ENCODE results near the gene AMDHD1.
"Not testable (repeated sequence)": the region's sequence is repeated elsewhere in the genome, so short reads cannot be mapped to it uniquely, and the experiment has no call there.

Gene AMDHD1

GRCh38 chr12:95963096-95963495 is 20.0 kb downstream of the AMDHD1 start:
- DNase-seq (ENCODE audit: low read depth in 2 of 2, low spot score in 1 of 2): no peak

- no peak for DNase-seq (ENCODE audit: low read depth in 2 of 2, low spot score in 1 of 2)
Measured at GRCh38 chr12:95966287-95966870, 23.2 kb downstream of the AMDHD1 start.

- DNase-seq (ENCODE audit: low read depth in 2 of 2, low spot score in 1 of 2): no peak
Measured at GRCh38 chr12:95967301-95967700, 24.2 kb downstream of the AMDHD1 start.

- not testable (repeated sequence) for DNase-seq (ENCODE audit: low read depth in 2 of 2, low spot score in 1 of 2)
Measured at GRCh38 chr12:95969116-95969515, 26.0 kb downstream of the AMDHD1 start.

- DNase-seq (ENCODE audit: low read depth in 2 of 2, low spot score in 1 of 2): no peak
Measured at GRCh38 chr12:95970905-95971304, 27.8 kb downstream of the AMDHD1 start.

GRCh38 chr12:95972832-95973456 is 29.8 kb downstream of the AMDHD1 start:
- no peak for DNase-seq (ENCODE audit: low read depth in 2 of 2, low spot score in 1 of 2)

GRCh38 chr12:95974358-95974757 is 31.2 kb downstream of the AMDHD1 start:
- no peak for DNase-seq (ENCODE audit: low read depth in 2 of 2, low spot score in 1 of 2)

- no peak for DNase-seq (ENCODE audit: low read depth in 2 of 2, low spot score in 1 of 2)
Measured at GRCh38 chr12:95975491-95975890, 32.4 kb downstream of the AMDHD1 start.

- DNase-seq (ENCODE audit: low read depth in 2 of 2, low spot score in 1 of 2): no peak
Measured at GRCh38 chr12:95976416-95976832, 33.3 kb downstream of the AMDHD1 start.

- DNase-seq (ENCODE audit: low read depth in 2 of 2, low spot score in 1 of 2): no peak
Measured at GRCh38 chr12:95977764-95978305, 34.7 kb downstream of the AMDHD1 start.

- DNase-seq (ENCODE audit: low read depth in 2 of 2, low spot score in 1 of 2): no peak
Measured at GRCh38 chr12:95978351-95978750, 35.2 kb downstream of the AMDHD1 start.

- no peak for DNase-seq (ENCODE audit: low read depth in 2 of 2, low spot score in 1 of 2)
Measured at GRCh38 chr12:95978774-95979173, 35.6 kb downstream of the AMDHD1 start.

GRCh38 chr12:95980437-95980836 is 37.3 kb downstream of the AMDHD1 start:
- no peak for DNase-seq (ENCODE audit: low read depth in 2 of 2, low spot score in 1 of 2)

GRCh38 chr12:95982602-95983001 is 39.5 kb downstream of the AMDHD1 start:
- DNase-seq (ENCODE audit: low read depth in 2 of 2, low spot score in 1 of 2): no peak

- no peak for DNase-seq (ENCODE audit: low read depth in 2 of 2, low spot score in 1 of 2)
Measured at GRCh38 chr12:95984682-95985081, 41.6 kb downstream of the AMDHD1 start.

GRCh38 chr12:95986635-95987570 is 43.8 kb downstream of the AMDHD1 start:
- no peak for DNase-seq (ENCODE audit: low read depth in 2 of 2, low spot score in 1 of 2)

GRCh38 chr12:95988506-95989275 is 45.6 kb downstream of the AMDHD1 start:
- DNase-seq (ENCODE audit: low read depth in 2 of 2, low spot score in 1 of 2): no peak

- DNase-seq (ENCODE audit: low read depth in 2 of 2, low spot score in 1 of 2): no peak
Measured at GRCh38 chr12:95989504-95990123, 46.5 kb downstream of the AMDHD1 start.

- no peak for DNase-seq (ENCODE audit: low read depth in 2 of 2, low spot score in 1 of 2)
Measured at GRCh38 chr12:95990136-95990535, 47.0 kb downstream of the AMDHD1 start.

- DNase-seq (ENCODE audit: low read depth in 2 of 2, low spot score in 1 of 2): no peak
Measured at GRCh38 chr12:95993907-95994306, 50.8 kb downstream of the AMDHD1 start.

- no peak for DNase-seq (ENCODE audit: low read depth in 2 of 2, low spot score in 1 of 2)
Measured at GRCh38 chr12:95994476-95994875, 51.3 kb downstream of the AMDHD1 start.

Data from stimulated activated CD8-positive, alpha-beta memory T cell treated with anti-CD3 and anti-CD28 coated beads, Interleukin-4, amount 100 ng/mL, for 4 hours (primary cell).